Erythroblast (primary cell): ENCODE results near the gene MTX2.

Experiments
- GATA1 ChIP-seq: IDR thresholded peaks from 2 replicates; pipeline ENCODE4 v1.6.1; 2011; ENCODE audit warnings: low read depth, mild to moderate bottlenecking, control low read depth, low read length, moderate library complexity
- POLR2A ChIP-seq: IDR thresholded peaks from 2 replicates; pipeline ENCODE4 v1.6.1; 2011; ENCODE audit warnings: mild to moderate bottlenecking, low read length

DNA sequence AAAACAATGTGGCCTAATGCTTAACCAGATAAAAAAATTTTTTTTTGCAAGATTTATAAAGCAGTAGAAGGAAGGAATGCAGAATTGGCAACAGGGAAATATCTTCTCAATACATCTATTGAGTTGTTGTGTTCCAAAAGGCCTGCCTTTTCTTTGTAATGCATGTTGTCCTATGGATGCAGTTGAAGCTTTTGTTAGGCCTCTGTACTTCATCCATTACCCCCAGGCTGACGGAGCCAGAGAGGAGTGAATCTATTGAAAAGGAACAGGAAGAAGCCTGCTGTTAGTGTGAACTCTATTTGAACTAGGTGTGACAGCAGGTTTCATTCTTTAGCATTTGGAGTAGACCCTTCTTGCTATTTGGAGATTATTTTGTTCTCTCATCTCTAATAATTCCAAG is 56.5 kb downstream of the MTX2 start:
- TF ChIP-seq POLR2A (no peak), GATA1 (no peak)
